CD14-positive monocyte (primary cell): ENCODE data around the gene SP5. TPM values are rescaled to one million over a fixed set of nuclear protein-coding genes. Genes with fewer than 3 reads are reported as not detected.

Experiments used
- DNase-seq, 3 donors: peaks; one replicate each; pipeline ENCODE4 v3.0.0-alpha.2; 2011 to 2022
- H2AFZ ChIP-seq: 2 replicates; pipeline ENCODE4 v1.6.0; 2012; ENCODE audit warnings: mild to moderate bottlenecking, low read depth, low read length, inconsistent platforms; ENCODE audit not compliant: insufficient read depth, poor library complexity, severe bottlenecking
- H3K27ac ChIP-seq, 2 donors: 1 replicate in 1 of 2; 2 replicates in 1 of 2; pipeline ENCODE4 v1.5.1; 2012 to 2013; ENCODE audit warnings: low read length in 2 of 2, control low read depth in 1 of 2, inconsistent platforms in 1 of 2, low read depth in 1 of 2, mild to moderate bottlenecking in 1 of 2
- H3K27me3 ChIP-seq, 2 donors: one replicate each; pipeline versions ENCODE4 v1.6.0 to v1.6.1; 2011 to 2013; ENCODE audit warnings: low read length in 2 of 2; ENCODE audit not compliant: control insufficient read depth in 2 of 2, insufficient read depth in 2 of 2
- H3K36me3 ChIP-seq, 2 donors: replicated peaks in 1 of 2; 1 replicate in 1 of 2; 2 replicates in 1 of 2; pipeline versions ENCODE4 v1.5.1 to v1.6.1; 2012 to 2013; ENCODE audit warnings: low read length in 2 of 2, control low read depth in 1 of 2, inconsistent platforms in 1 of 2, mild to moderate bottlenecking in 1 of 2; ENCODE audit not compliant: insufficient read depth in 2 of 2, control insufficient read depth in 1 of 2
- H3K4me1 ChIP-seq, 2 donors: 1 replicate in 1 of 2; 2 replicates in 1 of 2; pipeline versions ENCODE4 v1.5.1 to v1.6.1; 2012 to 2013; ENCODE audit warnings: low read length in 2 of 2, control low read depth in 1 of 2, inconsistent platforms in 1 of 2, mild to moderate bottlenecking in 1 of 2, moderate library complexity in 1 of 2; ENCODE audit not compliant: insufficient read depth in 2 of 2, control insufficient read depth in 1 of 2
- H3K4me2 ChIP-seq: replicated peaks from 2 replicates; pipeline ENCODE3; 2012; ENCODE audit warnings: low read length, moderate library complexity, mild to moderate bottlenecking; ENCODE audit not compliant: poor library complexity, severe bottlenecking; ENCODE audit errors: extremely low read depth
- H3K4me3 ChIP-seq, 3 experiments: fragments of 200-600 bp in 1 of 3; sonication (generic) in 1 of 3; replicated peaks in 1 of 3; 1 replicate in 2 of 3; 2 replicates in 1 of 3; pipeline ENCODE4 v1.5.1; 2011 to 2013; ENCODE audit warnings: low read length in 3 of 3, mild to moderate bottlenecking in 3 of 3, control low read depth in 2 of 3, low read depth in 2 of 3, inconsistent platforms in 1 of 3, moderate library complexity in 1 of 3
- H3K79me2 ChIP-seq: 2 replicates; pipeline ENCODE4 v1.6.0; 2012; ENCODE audit warnings: mild to moderate bottlenecking, control low read depth, inconsistent platforms, low read length, moderate library complexity; ENCODE audit not compliant: insufficient read depth
- H3K9ac ChIP-seq: 2 replicates; pipeline ENCODE4 v1.6.0; 2017; ENCODE audit warnings: low read length, mild to moderate bottlenecking; ENCODE audit not compliant: insufficient read depth, poor library complexity, severe bottlenecking
- H3K9me3 ChIP-seq, 2 donors: replicated peaks in 1 of 2; 1 replicate in 1 of 2; 2 replicates in 1 of 2; pipeline versions ENCODE4 v1.5.1 to v1.6.1; 2012 to 2013; ENCODE audit warnings: low read length in 2 of 2, control low read depth in 1 of 2; ENCODE audit not compliant: control insufficient read depth in 1 of 2, insufficient read depth in 1 of 2
- H4K20me1 ChIP-seq: 2 replicates; pipeline ENCODE4 v1.6.0; 2012; ENCODE audit warnings: mild to moderate bottlenecking, low read length, control low read depth, moderate library complexity; ENCODE audit not compliant: insufficient read depth
- H3K27ac Mint-ChIP-seq, 7 donors: one replicate each; pipeline ENCODE4 v1.8.0; 2020; ENCODE audit warnings: mild to moderate bottlenecking in 7 of 7, mixed read lengths in 7 of 7, moderate library complexity in 6 of 7, inconsistent platforms in 2 of 7
- H3K27me3 Mint-ChIP-seq, 3 donors: one replicate each; pipeline ENCODE4 v1.8.0; 2021 to 2022; ENCODE audit warnings: low read depth in 3 of 3, mild to moderate bottlenecking in 3 of 3, mixed read lengths in 3 of 3, moderate library complexity in 3 of 3, inconsistent platforms in 1 of 3
- H3K36me3 Mint-ChIP-seq, 2 donors: one replicate each; pipeline ENCODE4 v1.8.0; 2020; ENCODE audit warnings: mixed read lengths in 2 of 2, inconsistent platforms in 1 of 2, mild to moderate bottlenecking in 1 of 2
- H3K4me1 Mint-ChIP-seq: one replicate; pipeline ENCODE4 v1.8.0; 2020; ENCODE audit warnings: mild to moderate bottlenecking, mixed read lengths
- H3K4me3 Mint-ChIP-seq, 2 donors: one replicate each; pipeline ENCODE4 v1.8.0; 2020; ENCODE audit warnings: mild to moderate bottlenecking in 2 of 2, mixed read lengths in 2 of 2, moderate library complexity in 1 of 2
- H3K9me3 Mint-ChIP-seq, 7 donors: one replicate each; pipeline ENCODE4 v1.8.0; 2020 to 2022; ENCODE audit warnings: mixed read lengths in 7 of 7, mild to moderate bottlenecking in 6 of 7, moderate library complexity in 6 of 7, inconsistent platforms in 2 of 7
- WGBS: methylation state at CpG from one replicate; pipeline ENCODE4 v1.1.5; 2013; ENCODE audit warnings: missing lambda C conversion rate; ENCODE audit not compliant: insufficient coverage; 5-methylcytosine and 5-hydroxymethylcytosine counted together
- intact Hi-C, 2 donors: fragments of 100-400 bp; cut with micrococcal nuclease; formaldehyde crosslinking; loops; one replicate each; pipeline versions ENCODE4 v1.15.0 to v1.15.1; 2023
- polyA plus RNA-seq, 3 donors: library from polyadenylated mRNA; depleted of rRNA in 1 of 3; unstranded in 2 of 3; stranded (reverse) in 1 of 3; fragments of 300-500 nt in 2 of 3; fragments of >200 nt in 1 of 3; fragmentation: Illumina TruSeq in 2 of 3; gene quantifications; 1 replicate in 2 of 3; 2 replicates in 1 of 3; pipeline ENCODE4 v1.2.3, GENCODE V29; 2012 to 2021
- TF ChIP-seq, protein P1 (sequence below): fragments of 200-600 bp; IDR thresholded peaks from one replicate; pipeline ENCODE4 v1.8.0; 2022; ENCODE audit warnings: antibody characterized with exemption, mild to moderate bottlenecking

The SP5 gene
- polyA plus RNA-seq, 3 donors: not detected

DNA sequence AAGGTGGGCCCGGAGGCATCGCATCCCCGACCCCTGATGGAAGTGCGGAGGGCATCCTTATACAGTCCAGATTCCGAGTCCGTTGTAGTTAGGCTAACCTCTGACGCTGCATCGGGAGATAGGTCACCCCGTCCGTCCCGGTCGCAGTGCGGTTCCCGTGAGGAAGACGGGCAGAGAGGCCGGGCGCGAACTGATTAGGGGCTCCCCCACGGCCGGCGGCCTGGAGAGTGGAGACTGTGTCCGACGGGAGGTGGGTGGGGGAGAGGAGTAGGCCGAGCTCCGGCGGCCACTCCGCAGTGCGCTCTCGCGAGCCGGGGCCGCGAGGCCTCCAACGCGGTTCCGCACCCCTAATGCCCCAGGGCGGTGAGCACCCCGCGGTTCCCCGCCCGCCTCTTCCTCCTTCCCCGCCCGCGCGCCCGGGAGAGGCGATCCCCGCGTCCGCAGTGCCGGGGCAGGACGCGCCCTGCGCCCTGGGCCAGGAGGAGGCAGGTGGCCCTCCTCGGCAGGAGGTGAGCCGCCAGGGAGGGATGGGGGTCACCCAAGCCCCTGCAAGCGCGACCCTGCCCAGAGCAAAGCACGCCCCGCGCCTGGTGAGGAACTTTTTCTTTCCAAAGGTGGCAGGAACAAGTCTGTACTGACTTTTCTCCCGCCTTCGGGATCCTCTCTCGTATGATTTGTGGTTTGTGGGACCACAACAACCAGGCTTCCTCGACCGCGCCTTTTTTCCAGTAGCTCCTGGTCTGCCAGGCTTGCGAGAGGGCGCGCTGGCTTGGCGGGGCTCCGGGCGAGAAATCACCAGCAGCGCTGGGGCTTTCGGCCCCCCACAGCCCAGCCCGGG, 1.4 kb upstream of the SP5 start:
- TF ChIP-seq, protein P1, sequence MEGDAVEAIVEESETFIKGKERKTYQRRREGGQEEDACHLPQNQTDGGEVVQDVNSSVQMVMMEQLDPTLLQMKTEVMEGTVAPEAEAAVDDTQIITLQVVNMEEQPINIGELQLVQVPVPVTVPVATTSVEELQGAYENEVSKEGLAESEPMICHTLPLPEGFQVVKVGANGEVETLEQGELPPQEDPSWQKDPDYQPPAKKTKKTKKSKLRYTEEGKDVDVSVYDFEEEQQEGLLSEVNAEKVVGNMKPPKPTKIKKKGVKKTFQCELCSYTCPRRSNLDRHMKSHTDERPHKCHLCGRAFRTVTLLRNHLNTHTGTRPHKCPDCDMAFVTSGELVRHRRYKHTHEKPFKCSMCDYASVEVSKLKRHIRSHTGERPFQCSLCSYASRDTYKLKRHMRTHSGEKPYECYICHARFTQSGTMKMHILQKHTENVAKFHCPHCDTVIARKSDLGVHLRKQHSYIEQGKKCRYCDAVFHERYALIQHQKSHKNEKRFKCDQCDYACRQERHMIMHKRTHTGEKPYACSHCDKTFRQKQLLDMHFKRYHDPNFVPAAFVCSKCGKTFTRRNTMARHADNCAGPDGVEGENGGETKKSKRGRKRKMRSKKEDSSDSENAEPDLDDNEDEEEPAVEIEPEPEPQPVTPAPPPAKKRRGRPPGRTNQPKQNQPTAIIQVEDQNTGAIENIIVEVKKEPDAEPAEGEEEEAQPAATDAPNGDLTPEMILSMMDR: no peak
- peak overlapping the region; percentile 13 to 84 (median 47) for H3K4me3 ChIP-seq
- peaks cover 80 to 93% of the 10 kb centered on the region in 2 donors for H3K27me3 ChIP-seq
- Mint-ChIP-seq H3K4me1 (peaks cover 38% of the 10 kb centered on the region), H3K27me3 (peaks cover 88 to 100% (median 92%) of the 10 kb centered on the region in 3 donors), H3K36me3 (peaks cover 10% of the 10 kb centered on the region in 2 donors), H3K27ac (no peak overlapping the region), H3K4me3 (peak overlapping the region; percentile 78 to 89), H3K9me3 (peaks cover 0 to 28% (median 16%) of the 10 kb centered on the region in 7 donors)
- no peak overlapping the region for H3K27ac ChIP-seq
- peaks cover 4 to 43% of the 10 kb centered on the region in 2 donors for H3K9me3 ChIP-seq
- H3K4me1 ChIP-seq: peaks cover 31 to 43% of the 10 kb centered on the region in 2 donors
- no peaks in the 10 kb centered on the region for H4K20me1 ChIP-seq
- H3K9ac ChIP-seq: no peak overlapping the region
- H3K79me2 ChIP-seq: no peaks in the 10 kb centered on the region
- peak in 1 of 3 donors; percentile 5 for DNase-seq
- intact Hi-C loops: no loop called here
- peak overlapping the region; percentile 89 for H3K4me2 ChIP-seq
- peak overlapping the region; percentile 73 for H2AFZ ChIP-seq
- WGBS: under 1% methylated on average over 67 of the region's 76 CpGs
- no peaks in the 10 kb centered on the region for H3K36me3 ChIP-seq

DNA sequence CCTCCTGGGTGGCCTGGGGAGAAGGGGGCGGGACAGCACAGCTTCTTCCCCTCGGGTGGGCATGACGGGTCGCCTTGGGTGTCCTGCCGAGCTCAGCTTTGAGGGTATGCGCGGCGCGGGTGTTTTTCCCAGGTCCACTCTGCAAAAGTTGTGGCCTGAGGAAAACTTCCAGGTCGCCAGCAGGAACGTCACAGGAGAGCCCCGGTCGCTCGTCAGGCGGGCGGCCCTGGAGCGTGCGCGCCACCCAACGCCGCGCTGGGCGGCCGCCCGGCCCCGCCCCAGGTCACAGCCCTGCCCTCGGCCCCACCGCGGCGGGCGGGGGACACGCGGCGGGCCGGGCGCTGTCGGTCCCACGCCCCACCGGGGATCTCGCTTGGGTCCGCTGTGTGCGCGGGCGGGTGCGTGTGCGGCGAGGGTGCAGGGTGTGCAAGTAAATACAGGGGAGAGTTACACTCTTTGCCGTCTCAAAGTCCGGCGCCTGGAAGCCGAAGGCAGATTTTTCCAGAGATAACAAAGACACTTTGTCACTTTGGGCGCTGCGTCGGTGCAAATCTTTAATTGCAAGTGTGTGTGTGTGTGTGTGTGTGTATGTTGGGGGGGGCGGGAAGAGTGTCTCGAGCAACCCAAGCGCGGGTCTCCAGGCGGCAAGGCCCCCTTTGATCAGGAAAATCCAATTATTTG, 616 bp upstream of the SP5 start:
- WGBS: under 1% methylated on average over 51 of the region's 59 CpGs
- no peaks in the 10 kb centered on the region for H4K20me1 ChIP-seq
- peak overlapping the region; percentile 89 for H3K4me2 ChIP-seq
- no peak overlapping the region for H3K9ac ChIP-seq
- peak overlapping the region; percentile 78 to 98 for H3K4me3 Mint-ChIP-seq
- peaks cover 31 to 43% of the 10 kb centered on the region in 2 donors for H3K4me1 ChIP-seq
- peak in 1 of 3 donors; percentile 8 for DNase-seq
- no peak overlapping the region for H3K27ac ChIP-seq
- H2AFZ ChIP-seq: peak overlapping the region; percentile 73
- H3K4me1 Mint-ChIP-seq: peaks cover 38% of the 10 kb centered on the region
- H3K27me3 Mint-ChIP-seq: peaks cover 89 to 100% (median 92%) of the 10 kb centered on the region in 3 donors
- peaks cover 10% of the 10 kb centered on the region in 2 donors for H3K36me3 Mint-ChIP-seq
- H3K4me3 ChIP-seq: peak overlapping the region; percentile 47 to 84 (median 75)
- H3K27ac Mint-ChIP-seq: no peak overlapping the region
- peaks cover 4 to 50% of the 10 kb centered on the region in 2 donors for H3K9me3 ChIP-seq
- peaks cover 80 to 93% of the 10 kb centered on the region in 2 donors for H3K27me3 ChIP-seq
- no peaks in the 10 kb centered on the region for H3K79me2 ChIP-seq
- TF ChIP-seq, protein P1: no peak
- peaks cover 0 to 28% (median 16%) of the 10 kb centered on the region in 7 donors for H3K9me3 Mint-ChIP-seq
- no peaks in the 10 kb centered on the region for H3K36me3 ChIP-seq
- intact Hi-C loops: no loop called here
